Limb (tissue), 2 donors: ENCODE results near the gene OS9.
"Not testable (repeated sequence)": the region's sequence is repeated elsewhere in the genome, so short reads cannot be mapped to it uniquely, and the experiment has no call there.

Experiments used
- DNase-seq, 2 donors: peaks; one replicate each; pipeline ENCODE4 v3.0.0-alpha.2; 2016; ENCODE audit errors: extremely low spot score in 2 of 2

Gene OS9

GRCh38 chr12:57693317-57693658 lies 644 bp upstream of the OS9 start:
- DNase-seq = no peak

- no peak for DNase-seq
Observed at GRCh38 chr12:57694459-57695019, 607 bp downstream of the OS9 start.

GRCh38 chr12:57695770-57696432 lies 2.0 kb downstream of the OS9 start:
- no peak for DNase-seq

GRCh38 chr12:57697076-57697475 lies 3.1 kb downstream of the OS9 start:
- no peak for DNase-seq

GRCh38 chr12:57698414-57698813 lies 4.5 kb downstream of the OS9 start:
- no peak for DNase-seq

- no peak for DNase-seq
Observed at GRCh38 chr12:57700317-57700716, 6.4 kb downstream of the OS9 start.

- no peak for DNase-seq
Observed at GRCh38 chr12:57707250-57707649, 13.3 kb downstream of the OS9 start.

- no peak for DNase-seq
Observed at GRCh38 chr12:57708296-57708695, 14.4 kb downstream of the OS9 start.

- no peak for DNase-seq
Observed at GRCh38 chr12:57712701-57713100, 18.8 kb downstream of the OS9 start.

GRCh38 chr12:57713209-57713608 lies 19.3 kb downstream of the OS9 start:
- no peak for DNase-seq

- not testable (repeated sequence) for DNase-seq
Observed at GRCh38 chr12:57715036-57715748, 21.3 kb downstream of the OS9 start.

- no peak for DNase-seq
Observed at GRCh38 chr12:57715786-57716185, 21.9 kb downstream of the OS9 start.

GRCh38 chr12:57716305-57716704 lies 22.4 kb downstream of the OS9 start:
- no peak for DNase-seq

- DNase-seq = no peak
Observed at GRCh38 chr12:57717131-57717530, 23.2 kb downstream of the OS9 start.

GRCh38 chr12:57717846-57718640 lies 24.1 kb downstream of the OS9 start:
- DNase-seq = no peak

- no peak for DNase-seq
Observed at GRCh38 chr12:57718641-57719528, 25.0 kb downstream of the OS9 start.

- no peak for DNase-seq
Observed at GRCh38 chr12:57719777-57720605, 26.1 kb downstream of the OS9 start.

GRCh38 chr12:57720606-57721595 lies 27.0 kb downstream of the OS9 start:
- no peak for DNase-seq
